LNCaP clone FGC (cell line): ENCODE measurements around the gene MED15.

Experiments
- DNase-seq: peaks from one replicate; pipeline ENCODE4 v3.0.0-alpha.2; 2011; ENCODE audit warnings: low read depth
- H3K4me3 ChIP-seq: 2 replicates; pipeline ENCODE4 v1.5.1; 2011; ENCODE audit warnings: mild to moderate bottlenecking, low read depth, low read length, control low read depth
- CTCF ChIP-seq: IDR thresholded peaks from 2 replicates; pipeline ENCODE4 v1.5.1; 2012; ENCODE audit warnings: mild to moderate bottlenecking; ENCODE audit not compliant: control insufficient read depth, insufficient read depth; ENCODE audit errors: extremely low read depth

MED15 gene

GRCh38 chr22:20607157-20607907 lies 99.9 kb downstream of the MED15 start:
- no peak overlapping the region for H3K4me3 ChIP-seq
- no peak for DNase-seq
- TF ChIP-seq CTCF: no peak

GRCh38 chr22:20610243-20610686 lies 102.9 kb downstream of the MED15 start:
- no peak for DNase-seq
- H3K4me3 ChIP-seq: no peak overlapping the region
- no peak for TF ChIP-seq CTCF

- no peak for DNase-seq
- H3K4me3 ChIP-seq: no peak overlapping the region
Measured at GRCh38 chr22:20610757-20611156, 103.3 kb downstream of the MED15 start.

GRCh38 chr22:20611418-20611817 lies 104.0 kb downstream of the MED15 start:
- no peak for TF ChIP-seq CTCF
- no peak overlapping the region for H3K4me3 ChIP-seq
- DNase-seq: no peak

More at GRCh38 chr22:20610757-20611156, 103.3 kb downstream of the MED15 start:
- no peak for TF ChIP-seq CTCF

- DNase-seq: no peak
- no peak for TF ChIP-seq CTCF
- H3K4me3 ChIP-seq: no peak overlapping the region
Measured at GRCh38 chr22:20613301-20613700, 105.9 kb downstream of the MED15 start.

GRCh38 chr22:20615021-20615420 lies 107.6 kb downstream of the MED15 start:
- H3K4me3 ChIP-seq: no peak overlapping the region
- no peak for TF ChIP-seq CTCF
- DNase-seq: no peak
